Large intestine (tissue), 1 donor: ENCODE data around the gene BPHL. TPM values are rescaled to one million over a fixed set of nuclear protein-coding genes. Genes with fewer than 3 reads are reported as not detected.

Experiments used
- polyA plus RNA-seq: library from polyadenylated mRNA; unstranded; fragments of 120-200 nt; gene quantifications from one replicate; pipeline ENCODE4 v1.2.1, GENCODE V29; 2013

The BPHL gene
- polyA plus RNA-seq, 1 donor, result 77.9 TPM

Other genes with a start within 250 kb of the BPHL start
- 13.8 TPM for gene SERPINB9, start 215.4 kb upstream of the BPHL start, polyA plus RNA-seq
- 279 TPM for gene SERPINB6, start 147.1 kb upstream of the BPHL start, polyA plus RNA-seq
- gene NQO2, start 118.8 kb upstream of the BPHL start, polyA plus RNA-seq, result 21.1 TPM
- gene RIPK1, start 50.2 kb upstream of the BPHL start, polyA plus RNA-seq, result 32.2 TPM
- 103 TPM for gene TUBB2A, start 38.8 kb downstream of the BPHL start, polyA plus RNA-seq
- 54.3 TPM for gene TUBB2B, start 108.9 kb downstream of the BPHL start, polyA plus RNA-seq
- gene PSMG4, start 140.2 kb downstream of the BPHL start, polyA plus RNA-seq, result 25.2 TPM